HEK293T (cell line): Measurements from ENCODE around the gene BCR.

Experiments
- CTCF ChIA-PET: fragments of 350-600 bp; formaldehyde crosslinking; extraction: SDS; loops from one replicate; lab custom pipeline; 2021; ENCODE audit warnings: antibody characterized with exemption, inconsistent platforms; lab: Yijun Ruan, JAX
- POLR2A ChIA-PET: fragments of 350-600 bp; formaldehyde crosslinking; extraction: SDS; loops from one replicate; lab custom pipeline; 2020; ENCODE audit warnings: antibody characterized with exemption, inconsistent platforms; lab: Yijun Ruan, JAX
- DNase-seq: peaks from one replicate; pipeline ENCODE4 v3.0.0; 2012; ENCODE audit warnings: mixed read lengths; ENCODE audit errors: extremely low spot score
- ARNT ChIP-seq: fragments of 450-650 bp; IDR thresholded peaks from 2 replicates; pipeline ENCODE4 v1.6.1; 2017; ENCODE audit warnings: mild to moderate bottlenecking
- BHLHE40 ChIP-seq: fragments of 450-650 bp; IDR thresholded peaks from 2 replicates; pipeline ENCODE4 v1.6.1; 2016; ENCODE audit warnings: mild to moderate bottlenecking, moderate library complexity, borderline replicate concordance
- CTBP1 ChIP-seq: fragments of 450-650 bp; IDR thresholded peaks from 2 replicates; pipeline ENCODE4 v1.6.1; 2016; ENCODE audit warnings: borderline replicate concordance
- ELF4 ChIP-seq: fragments of 450-650 bp; IDR thresholded peaks from 2 replicates; pipeline ENCODE4 v1.6.1; 2017; ENCODE audit warnings: antibody characterized with exemption
- FOXA1 ChIP-seq: fragments of 450-650 bp; IDR thresholded peaks from 2 replicates; pipeline ENCODE4 v1.6.1; 2016; ENCODE audit warnings: mild to moderate bottlenecking
- FOXK2 ChIP-seq: fragments of 450-650 bp; IDR thresholded peaks from 2 replicates; pipeline ENCODE4 v1.6.1; 2016; ENCODE audit warnings: mild to moderate bottlenecking
- FOXM1 ChIP-seq: fragments of 450-650 bp; IDR thresholded peaks from 2 replicates; pipeline ENCODE4 v1.6.1; 2017; ENCODE audit warnings: mild to moderate bottlenecking, borderline replicate concordance
- HDGF ChIP-seq: fragments of 450-650 bp; IDR thresholded peaks from 2 replicates; pipeline ENCODE4 v1.6.1; 2017; ENCODE audit warnings: antibody characterized with exemption, borderline replicate concordance
- L3MBTL2 ChIP-seq: fragments of 450-650 bp; conservative IDR thresholded peaks from 2 replicates; pipeline ENCODE4 v1.6.1; 2016; ENCODE audit warnings: mild to moderate bottlenecking
- LEF1 ChIP-seq: fragments of 450-650 bp; IDR thresholded peaks from 2 replicates; pipeline ENCODE4 v1.6.1; 2017; ENCODE audit warnings: mild to moderate bottlenecking, borderline replicate concordance
- NFRKB ChIP-seq: fragments of 450-650 bp; IDR thresholded peaks from 2 replicates; pipeline ENCODE4 v1.6.1; 2016; ENCODE audit warnings: mild to moderate bottlenecking, moderate library complexity
- SP1 ChIP-seq: fragments of 450-650 bp; IDR thresholded peaks from 2 replicates; pipeline ENCODE4 v1.6.1; 2017
- SUZ12 ChIP-seq: fragments of 450-650 bp; IDR thresholded peaks from 2 replicates; pipeline ENCODE4 v1.6.1; 2016; ENCODE audit warnings: mild to moderate bottlenecking
- TARDBP ChIP-seq: fragments of 450-650 bp; IDR thresholded peaks from 2 replicates; pipeline ENCODE4 v1.6.1; 2016
- ZNF384 ChIP-seq: fragments of 450-650 bp; IDR thresholded peaks from 2 replicates; pipeline ENCODE4 v1.6.1; 2016
- TF ChIP-seq, protein P1 (sequence below): fragments of 450-650 bp; IDR thresholded peaks from 2 replicates; pipeline ENCODE4 v1.6.1; 2016

BCR gene

DNA sequence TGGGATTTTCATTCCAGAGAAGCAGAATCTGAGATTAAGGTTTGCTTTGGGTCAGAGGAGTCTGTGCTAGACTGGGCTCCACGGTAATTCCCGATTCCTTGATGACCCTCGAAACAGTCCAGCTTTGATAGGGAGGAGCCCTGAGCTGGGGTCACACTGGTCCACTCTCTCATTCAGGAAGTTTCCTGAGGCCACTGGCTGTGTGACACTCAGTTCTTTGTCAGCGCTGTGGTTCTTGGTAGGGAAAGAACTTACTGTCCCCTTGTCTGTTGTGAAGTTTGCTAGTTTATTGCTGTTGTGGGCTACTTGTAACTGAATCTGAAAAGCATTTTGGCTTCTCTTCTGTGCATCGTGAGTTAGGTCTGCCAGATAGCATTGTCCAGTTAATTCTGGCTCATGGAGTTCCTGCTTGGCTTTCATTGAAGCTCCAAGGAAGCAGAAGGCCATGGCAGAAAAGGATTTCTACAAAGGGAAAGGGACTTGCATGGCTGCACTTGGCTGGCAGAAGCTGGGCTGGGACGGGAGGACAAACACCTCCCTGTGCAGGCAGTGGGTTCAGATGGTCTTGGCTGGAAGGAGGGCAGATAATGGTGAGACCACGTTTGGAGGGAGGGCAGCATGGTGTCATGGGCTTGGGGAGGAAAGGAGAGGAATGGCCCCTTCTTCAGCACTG lies 23.3 kb downstream of the BCR start:
- DNase-seq, result no peak
- ChIA-PET POLR2A (no interaction called here), CTCF (no interaction called here)

GRCh38 chr22:23204125-23204488 lies 23.8 kb downstream of the BCR start:
- POLR2A ChIA-PET, result no interaction called here
- CTCF ChIA-PET, result no interaction called here
- no peak for DNase-seq
- TF ChIP-seq HDGF (no peak), SUZ12 (no peak), ELF4 (no peak), FOXK2 (no peak)

More for the DNA sequence above, 23.3 kb downstream of the BCR start:
- TF ChIP-seq, protein P1, sequence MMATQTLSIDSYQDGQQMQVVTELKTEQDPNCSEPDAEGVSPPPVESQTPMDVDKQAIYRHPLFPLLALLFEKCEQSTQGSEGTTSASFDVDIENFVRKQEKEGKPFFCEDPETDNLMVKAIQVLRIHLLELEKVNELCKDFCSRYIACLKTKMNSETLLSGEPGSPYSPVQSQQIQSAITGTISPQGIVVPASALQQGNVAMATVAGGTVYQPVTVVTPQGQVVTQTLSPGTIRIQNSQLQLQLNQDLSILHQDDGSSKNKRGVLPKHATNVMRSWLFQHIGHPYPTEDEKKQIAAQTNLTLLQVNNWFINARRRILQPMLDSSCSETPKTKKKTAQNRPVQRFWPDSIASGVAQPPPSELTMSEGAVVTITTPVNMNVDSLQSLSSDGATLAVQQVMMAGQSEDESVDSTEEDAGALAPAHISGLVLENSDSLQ, result no peak
- TF ChIP-seq L3MBTL2 (no peak), TARDBP (no peak), CTBP1 (no peak), FOXA1 (no peak), NFRKB (no peak)

- ChIA-PET POLR2A (no interaction called here), CTCF (no interaction called here)
- DNase-seq, result no peak
- TF ChIP-seq SUZ12 (no peak), FOXM1 (no peak), BHLHE40 (no peak), HDGF (no peak), LEF1 (no peak), TARDBP (no peak), L3MBTL2 (no peak), FOXA1 (no peak)
- TF ChIP-seq, protein P1, result no peak
Observed at GRCh38 chr22:23204541-23205157, 24.3 kb downstream of the BCR start.

DNA sequence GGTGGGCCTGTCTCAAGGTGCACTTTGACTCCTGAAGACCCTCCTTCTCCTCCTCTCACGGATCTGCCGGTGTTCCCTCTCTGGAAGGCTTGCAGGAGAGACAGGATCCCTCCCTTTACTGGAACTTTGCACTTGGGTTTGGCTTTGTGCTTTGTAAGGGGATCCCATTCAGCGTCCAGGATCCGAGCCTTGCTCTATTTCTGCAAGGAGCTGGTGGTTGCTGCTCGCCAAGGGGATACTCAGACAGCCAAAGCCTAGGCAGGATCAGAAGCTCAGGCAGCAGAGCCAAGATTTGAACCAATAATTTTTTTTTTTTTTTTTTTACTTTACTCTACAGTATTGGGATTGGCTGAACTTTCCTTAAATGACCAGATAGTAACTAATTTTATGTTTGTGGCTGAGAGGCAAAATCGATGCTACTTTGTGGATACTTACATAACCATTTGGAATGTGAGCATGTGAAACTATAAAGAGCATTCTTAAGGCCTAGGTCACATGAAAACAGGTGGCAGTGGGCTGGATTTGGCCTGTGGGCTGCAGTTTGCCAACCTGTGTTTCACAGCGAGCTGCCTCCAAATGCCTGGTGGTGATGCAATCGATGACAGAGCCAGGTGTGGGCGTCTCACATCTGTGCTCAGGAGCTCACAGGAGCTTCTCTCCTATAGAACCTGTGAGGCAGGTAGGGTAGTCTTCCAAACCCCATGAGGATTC lies 25.2 kb downstream of the BCR start:
- ChIA-PET POLR2A (no interaction called here), CTCF (no interaction called here)
- no peak for DNase-seq
- TF ChIP-seq FOXA1 (no peak), SP1 (no peak), FOXK2 (no peak), LEF1 (no peak), BHLHE40 (no peak), NFRKB (no peak), SUZ12 (no peak), L3MBTL2 (no peak), ARNT (no peak), ZNF384 (no peak), HDGF (no peak), CTBP1 (no peak), FOXM1 (no peak), ELF4 (no peak), TARDBP (no peak)
- TF ChIP-seq, protein P1, result no peak

DNA sequence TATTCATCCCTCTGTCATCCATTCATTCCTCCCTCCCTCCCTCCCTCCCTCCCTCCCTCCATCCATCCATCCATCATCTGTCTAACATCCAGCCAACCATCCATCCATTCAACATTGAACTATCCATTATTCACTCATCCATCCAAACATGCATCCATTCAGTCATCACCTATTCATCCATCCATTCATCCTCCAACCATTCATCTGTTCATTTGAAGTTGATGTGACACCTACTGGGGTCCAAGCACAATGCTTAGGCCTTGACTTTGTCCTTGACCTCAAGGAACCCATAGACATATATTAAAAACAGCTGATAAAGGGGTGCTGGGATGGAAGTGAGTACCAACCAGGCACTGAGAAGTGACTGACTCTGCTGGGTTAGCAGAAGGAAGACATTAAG lies 26.6 kb downstream of the BCR start:
- ChIA-PET CTCF (interaction anchor here (1.0 kb wide), 1 partner anchor 33 kb away, joined by 3 read pairs; no protein-coding TSS in a partner anchor), POLR2A (no interaction called here)
- DNase-seq, result no peak
- no peak for TF ChIP-seq FOXA1
- TF ChIP-seq BHLHE40, result no peak
- TF ChIP-seq HDGF, result no peak
- TF ChIP-seq SP1, result no peak
- TF ChIP-seq SUZ12, result no peak
- TF ChIP-seq ELF4, result no peak
- TF ChIP-seq LEF1, result no peak
- TF ChIP-seq L3MBTL2, result no peak
- TF ChIP-seq FOXK2, result no peak
- TF ChIP-seq ARNT, result no peak

- ChIA-PET CTCF (interaction anchor here (1.0 kb wide), 1 partner anchor 34 kb away, joined by 3 read pairs; no protein-coding TSS in a partner anchor), POLR2A (no interaction called here)
- DNase-seq, result no peak
- TF ChIP-seq ARNT, result no peak
- TF ChIP-seq BHLHE40, result no peak
- TF ChIP-seq SP1, result no peak
- TF ChIP-seq ZNF384, result no peak
- no peak for TF ChIP-seq SUZ12
- no peak for TF ChIP-seq ELF4
- TF ChIP-seq CTBP1, result no peak
- TF ChIP-seq LEF1, result no peak
- no peak for TF ChIP-seq HDGF
- no peak for TF ChIP-seq FOXM1
- TF ChIP-seq FOXA1, result no peak
- no peak for TF ChIP-seq FOXK2
- TF ChIP-seq, protein P1, result no peak
- TF ChIP-seq L3MBTL2, result no peak
- no peak for TF ChIP-seq TARDBP
- TF ChIP-seq NFRKB, result no peak
Observed at GRCh38 chr22:23207729-23208393, 27.6 kb downstream of the BCR start.
